T-helper 9 cell (primary cell): Measurements from ENCODE around the gene HIKESHI.

Experiments used
- DNase-seq: peaks from one replicate; pipeline ENCODE4 v3.0.0-alpha.2; 2020

The HIKESHI gene

GRCh38 chr11:86380295-86381059 lies 78.4 kb downstream of the HIKESHI start:
- no peak for DNase-seq

GRCh38 chr11:86383041-86383955 lies 81.3 kb downstream of the HIKESHI start:
- no peak for DNase-seq

GRCh38 chr11:86386283-86386682 lies 84.2 kb downstream of the HIKESHI start:
- DNase-seq, result no peak

GRCh38 chr11:86386746-86387145 lies 84.7 kb downstream of the HIKESHI start:
- no peak for DNase-seq

- DNase-seq, result no peak
Observed at GRCh38 chr11:86388198-86388597, 86.2 kb downstream of the HIKESHI start.

- DNase-seq, result no peak
Observed at GRCh38 chr11:86390487-86390886, 88.4 kb downstream of the HIKESHI start.

GRCh38 chr11:86395061-86395551 lies 93.1 kb downstream of the HIKESHI start:
- no peak for DNase-seq
